MV-4-11 (cell line): ENCODE measurements around the gene ZNF239.
"Not testable (repeated sequence)": the region's sequence is repeated elsewhere in the genome, so short reads cannot be mapped to it uniquely, and the experiment has no call there.

ENCODE experiments used
- DNase-seq: peaks from one replicate; lab custom pipeline; 2025; lab: John Stamatoyannopoulos, UW

The ZNF239 gene

DNA sequence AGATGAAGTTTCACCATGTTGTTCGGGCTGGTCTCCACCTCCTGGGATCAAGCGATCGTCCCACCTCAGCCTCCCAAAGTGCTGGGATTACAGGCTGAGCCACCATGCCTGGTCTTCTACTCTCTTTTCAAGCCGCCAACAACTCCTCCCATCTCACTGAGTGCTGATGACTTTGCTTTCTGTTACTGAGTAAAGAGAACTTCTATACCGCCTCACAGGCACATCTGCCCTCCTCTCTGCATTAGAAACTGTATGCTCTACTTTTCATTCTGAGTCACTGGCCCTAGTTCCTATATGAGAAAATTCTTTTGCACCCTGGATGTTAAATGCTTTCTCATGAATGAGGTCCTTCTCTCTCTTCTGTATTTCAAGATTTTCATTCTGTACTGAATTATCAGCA lies 2.2 kb upstream of the ZNF239 start:
- no peak for DNase-seq

- peak; percentile 40 for DNase-seq
These were observed 1.6 kb upstream of the ZNF239 start for GRCh38 chr10:43576062-43576461.

- no peak for DNase-seq
These were observed 490 bp upstream of the ZNF239 start for GRCh38 chr10:43574906-43575305.

GRCh38 chr10:43573250-43574000 lies 991 bp downstream of the ZNF239 start:
- no peak for DNase-seq

DNA sequence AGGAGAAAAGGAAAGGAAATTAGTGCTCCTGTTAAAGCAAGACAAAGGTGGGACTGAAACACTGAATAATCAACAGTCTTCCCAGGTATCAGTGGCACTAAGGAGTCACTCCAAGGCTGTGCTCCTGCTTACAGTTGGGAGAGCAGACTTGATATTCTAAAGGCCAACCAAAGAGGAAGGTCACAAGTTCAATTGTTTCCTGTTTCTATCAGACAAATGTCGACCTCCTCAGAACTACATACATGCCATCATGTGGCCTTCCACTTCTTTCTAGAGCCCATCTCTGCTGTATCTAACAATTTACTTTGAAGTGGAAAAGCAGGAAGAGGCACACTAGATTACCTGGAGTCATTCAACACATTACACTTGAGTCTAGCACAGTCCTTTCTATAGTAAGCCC lies 3.4 kb downstream of the ZNF239 start:
- DNase-seq: peak; percentile 84

DNA sequence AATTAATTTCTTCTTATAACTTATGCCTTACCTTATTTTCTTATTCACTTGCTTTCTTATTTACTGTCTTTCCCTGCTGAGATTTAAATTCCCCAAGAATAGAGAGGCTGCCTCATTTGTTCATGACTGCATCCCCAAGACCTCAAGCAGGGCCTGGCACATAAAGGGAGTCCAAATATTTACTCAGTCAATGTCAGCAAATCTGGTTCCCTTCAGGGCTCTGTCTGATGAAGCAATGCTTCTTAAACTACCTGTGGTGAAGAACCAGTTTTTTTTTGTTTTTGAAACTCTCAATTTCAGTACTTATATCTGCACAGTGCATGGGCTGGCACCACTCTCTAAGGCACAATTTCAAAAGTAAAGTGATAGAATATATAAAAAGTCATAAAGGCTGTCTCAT lies 4.7 kb downstream of the ZNF239 start:
- no peak for DNase-seq

GRCh38 chr10:43557214-43557613 lies 17.2 kb downstream of the ZNF239 start:
- DNase-seq: no peak

DNA sequence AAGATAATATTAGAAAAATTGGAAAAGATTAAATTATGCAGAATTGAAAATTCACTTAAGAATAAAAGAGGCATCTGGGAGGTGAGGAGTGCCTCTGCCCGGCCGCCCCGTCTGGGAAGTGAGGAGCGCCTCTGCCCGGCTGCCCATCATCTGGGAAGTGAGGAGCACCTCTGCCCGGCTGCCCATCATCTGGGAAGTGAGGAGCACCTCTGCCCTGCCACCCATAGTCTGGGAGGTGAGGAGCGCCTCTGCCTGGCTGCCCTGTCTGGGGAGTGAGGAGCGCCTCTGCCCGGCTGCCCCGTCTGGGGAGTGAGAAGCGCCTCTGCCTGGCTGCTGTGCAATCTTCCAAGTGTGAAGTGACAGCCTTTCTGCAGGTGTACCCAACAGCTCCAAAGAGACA lies 30.7 kb downstream of the ZNF239 start:
- DNase-seq: not testable (repeated sequence)

GRCh38 chr10:43524434-43525247 lies 49.8 kb downstream of the ZNF239 start:
- no peak for DNase-seq
